Measurements from ENCODE around the gene NCL. TPM values are rescaled to one million over a fixed set of nuclear protein-coding genes. Genes with fewer than 3 reads are reported as not detected.

Gene NCL
- total RNA-seq, 1 experiment from 2014 or later: 557 TPM

- Histone ChIP-seq H3K4me1 (replicated peaks; ENCODE audit: insufficient read depth) (peaks cover 23% of the 10 kb centered on the region), H3K9me2 (ENCODE audit: insufficient read depth) (no peaks in the 10 kb centered on the region), H2AFZ (peak overlapping the region; percentile 88), H3F3A (ENCODE audit: insufficient read depth, low read depth) (peaks cover 11% of the 10 kb centered on the region), H4K20me1 (ENCODE audit: insufficient read depth) (no peaks in the 10 kb centered on the region), H3K36me3 (ENCODE audit: low read depth) (no peaks in the 10 kb centered on the region), H3K27ac (peak overlapping the region; percentile 68), H3K79me2 (ENCODE audit: low read depth) (no peaks in the 10 kb centered on the region), H3K9me3 (ENCODE audit: insufficient read depth, low read depth) (peaks cover 12% of the 10 kb centered on the region; the same call in 1 of the 2 replicates), H3K27me3 (ENCODE audit: insufficient read depth, low read depth) (no peaks in the 10 kb centered on the region), H3K4me2 (peak overlapping the region; percentile 73), H3K4me3 (peak overlapping the region; percentile 69)
- DNase-seq: peak; percentile 86 to 92
- no peak for TF ChIP-seq EZH2 (IDR thresholded peaks at IDR 0.05; ENCODE audit: low read depth)
- peak; percentile 83 for TF ChIP-seq CTCF (conservative IDR thresholded peaks at IDR 0.05)
- ChIA-PET CTCF (interaction anchor here (0.6 to 0.8 kb wide), 4 partner anchors 40 to 184 kb away, joined by 3 to 5 read pairs (median 3); no protein-coding TSS in a partner anchor), POLR2A (ENCODE audit: unreplicated experiment) (interaction anchor here (0.6 to 0.7 kb wide), 3 partner anchors 43 to 214 kb away, joined by 7 to 18 read pairs (median 14); no protein-coding TSS in a partner anchor)
- BruUV-seq (replicated peaks): no TSS peak
- intact Hi-C loops (cut with micrococcal nuclease; ENCODE audit: unreplicated experiment): loop anchor here (1.0 to 10.0 kb wide), 7 partner anchors 40 to 587 kb away; partner anchors contain the start of gene PSMD1
Observed at GRCh38 chr2:231411831-231412617, 52.3 kb downstream of the NCL start.

- H4K20me1 ChIP-seq (ENCODE audit: insufficient read depth): no peaks in the 10 kb centered on the region
- H3K27ac ChIP-seq: peak overlapping the region; percentile 67
- intact Hi-C loops (cut with micrococcal nuclease; ENCODE audit: unreplicated experiment): loop anchor here (10.0 kb wide), 1 partner anchor 426 kb away; no protein-coding TSS in a partner anchor
- no peak for DNase-seq
- H3K36me3 ChIP-seq (ENCODE audit: low read depth): no peaks in the 10 kb centered on the region
- peak overlapping the region; percentile 73 for H3K4me2 ChIP-seq
- no peaks in the 10 kb centered on the region for H3K79me2 ChIP-seq (ENCODE audit: low read depth)
- ChIA-PET POLR2A (ENCODE audit: unreplicated experiment) (interaction anchor here (0.6 to 0.7 kb wide), 2 partner anchors 44 to 213 kb away, joined by 7 to 14 read pairs; no protein-coding TSS in a partner anchor), CTCF (no interaction called here)
- no peak for TF ChIP-seq EZH2 (IDR thresholded peaks at IDR 0.05; ENCODE audit: low read depth)
- no peak for TF ChIP-seq CTCF (conservative IDR thresholded peaks at IDR 0.05)
- H3K9me2 ChIP-seq (ENCODE audit: insufficient read depth): no peaks in the 10 kb centered on the region
- no TSS peak for BruUV-seq (replicated peaks)
- peak overlapping the region; percentile 69; the same call in 1 of the 2 replicates for H3K4me3 ChIP-seq
- H3F3A ChIP-seq (ENCODE audit: insufficient read depth, low read depth): peaks cover 11% of the 10 kb centered on the region
- H3K9me3 ChIP-seq (ENCODE audit: insufficient read depth, low read depth): peaks cover 12% of the 10 kb centered on the region; the same call in 1 of the 2 replicates
- H2AFZ ChIP-seq: no peak overlapping the region
- no peaks in the 10 kb centered on the region for H3K27me3 ChIP-seq (ENCODE audit: insufficient read depth, low read depth)
- H3K4me1 ChIP-seq (replicated peaks; ENCODE audit: insufficient read depth): peaks cover 25% of the 10 kb centered on the region
Observed at GRCh38 chr2:231411237-231411636, 53.0 kb downstream of the NCL start.

GRCh38 chr2:231410293-231411004 is 53.8 kb downstream of the NCL start:
- no peaks in the 10 kb centered on the region for H3K9me2 ChIP-seq (ENCODE audit: insufficient read depth)
- intact Hi-C loops (cut with micrococcal nuclease; ENCODE audit: unreplicated experiment): loop anchor here (10.0 kb wide), 1 partner anchor 426 kb away; no protein-coding TSS in a partner anchor
- H3K9me3 ChIP-seq (ENCODE audit: insufficient read depth, low read depth): peaks cover 12% of the 10 kb centered on the region; the same call in 1 of the 2 replicates
- peaks cover 31% of the 10 kb centered on the region for H3K4me1 ChIP-seq (replicated peaks; ENCODE audit: insufficient read depth)
- no peak overlapping the region for H3K4me2 ChIP-seq
- no peaks in the 10 kb centered on the region for H3K79me2 ChIP-seq (ENCODE audit: low read depth)
- H3F3A ChIP-seq (ENCODE audit: insufficient read depth, low read depth): peaks cover 11% of the 10 kb centered on the region
- no peaks in the 10 kb centered on the region for H3K27me3 ChIP-seq (ENCODE audit: insufficient read depth, low read depth)
- no peak overlapping the region for H3K27ac ChIP-seq
- H2AFZ ChIP-seq: no peak overlapping the region
- no peak overlapping the region for H3K4me3 ChIP-seq
- no peaks in the 10 kb centered on the region for H3K36me3 ChIP-seq (ENCODE audit: low read depth)
- no peaks in the 10 kb centered on the region for H4K20me1 ChIP-seq (ENCODE audit: insufficient read depth)
- no peak for DNase-seq
- ChIA-PET CTCF (no interaction called here), POLR2A (ENCODE audit: unreplicated experiment) (no interaction called here)
- peak; percentile 54 for TF ChIP-seq CTCF (conservative IDR thresholded peaks at IDR 0.05)
- no peak for TF ChIP-seq EZH2 (IDR thresholded peaks at IDR 0.05; ENCODE audit: low read depth)
- no TSS peak for BruUV-seq (replicated peaks)

Measured in PC-9 (cell line).